ENCODE measurements around the gene TCP11. TPM values are rescaled to one million over a fixed set of nuclear protein-coding genes. Genes with fewer than 3 reads are reported as not detected.

Gene TCP11
- total RNA-seq: not detected in 2 replicates

GRCh38 chr6:35141007-35141655 lies at the start of gene TCP11:
Gene TCP11, minus strand, starts transcription at chr6:35141339. Its CDS starts 469 bp downstream, at chr6:35140870.
- peaks cover 13% of the 10 kb centered on the region for H3K27me3 Mint-ChIP-seq
- H3K9me3 Mint-ChIP-seq: no peaks in the 10 kb centered on the region
- H3K4me1 Mint-ChIP-seq: peaks cover 12% of the 10 kb centered on the region
- DNase-seq: peak; percentile 22
- ChIA-PET CTCF (interaction anchor here (1.8 to 2.1 kb wide), 2 partner anchors 682 to 978 kb away, joined by 8 to 24 read pairs; no protein-coding TSS in a partner anchor), POLR2A (no interaction called here)
- peak within 1 kb of the TSS; percentile 41 for H3K4me3 Mint-ChIP-seq
- no peak within 1 kb of the TSS for H3K27ac Mint-ChIP-seq
- H3K36me3 Mint-ChIP-seq (ENCODE audit: low read depth): no peaks in the 10 kb centered on the region
- intact Hi-C loops (cut with micrococcal nuclease): loop anchor here (2.0 to 10.0 kb wide), 2 partner anchors 100 to 346 kb away; partner anchors contain the start of gene BLTP3A
- peak; percentile 28 for ATAC-seq (ENCODE audit: low read depth)
- TF ChIP-seq CTCF (IDR thresholded peaks at IDR 0.05): no peak

- POLR2A ChIA-PET: no interaction called here
- peaks cover 27% of the 10 kb centered on the region for H3K27me3 Mint-ChIP-seq
- H3K27ac Mint-ChIP-seq: no peak overlapping the region
- ATAC-seq (ENCODE audit: low read depth) (no peak), DNase-seq (no peak)
- no peak overlapping the region for H3K4me3 Mint-ChIP-seq
- CTCF ChIA-PET: no interaction called here
- no peaks in the 10 kb centered on the region for H3K9me3 Mint-ChIP-seq
- H3K36me3 Mint-ChIP-seq (ENCODE audit: low read depth): no peaks in the 10 kb centered on the region
- H3K4me1 Mint-ChIP-seq: no peaks in the 10 kb centered on the region
- intact Hi-C loops (cut with micrococcal nuclease): no loop called here
- TF ChIP-seq CTCF (IDR thresholded peaks at IDR 0.05): no peak
Measured at GRCh38 chr6:35190306-35190705, 49.2 kb upstream of the TCP11 start.

GRCh38 chr6:35188886-35189285 lies 47.7 kb upstream of the TCP11 start:
- Mint-ChIP-seq H3K4me1 (no peaks in the 10 kb centered on the region), H3K4me3 (no peak overlapping the region), H3K27ac (no peak overlapping the region), H3K9me3 (no peaks in the 10 kb centered on the region), H3K27me3 (peaks cover 33% of the 10 kb centered on the region), H3K36me3 (ENCODE audit: low read depth) (no peaks in the 10 kb centered on the region)
- ChIA-PET POLR2A (no interaction called here), CTCF (no interaction called here)
- DNase-seq (no peak), ATAC-seq (ENCODE audit: low read depth) (no peak)
- intact Hi-C loops (cut with micrococcal nuclease): no loop called here
- TF ChIP-seq CTCF (IDR thresholded peaks at IDR 0.05): no peak

- no peak overlapping the region for H3K4me3 Mint-ChIP-seq
- DNase-seq (no peak), ATAC-seq (ENCODE audit: low read depth) (no peak)
- POLR2A ChIA-PET: no interaction called here
- CTCF ChIA-PET: no interaction called here
- no peaks in the 10 kb centered on the region for H3K9me3 Mint-ChIP-seq
- H3K27me3 Mint-ChIP-seq: peaks cover 39% of the 10 kb centered on the region
- H3K36me3 Mint-ChIP-seq (ENCODE audit: low read depth): no peaks in the 10 kb centered on the region
- H3K27ac Mint-ChIP-seq: no peak overlapping the region
- no peaks in the 10 kb centered on the region for H3K4me1 Mint-ChIP-seq
- no peak for TF ChIP-seq CTCF (IDR thresholded peaks at IDR 0.05)
- intact Hi-C loops (cut with micrococcal nuclease): no loop called here
Measured at GRCh38 chr6:35186571-35186970, 45.4 kb upstream of the TCP11 start.

- no peaks in the 10 kb centered on the region for H3K9me3 Mint-ChIP-seq
- peaks cover 36% of the 10 kb centered on the region for H3K27me3 Mint-ChIP-seq
- no peak for DNase-seq
- H3K36me3 Mint-ChIP-seq (ENCODE audit: low read depth): no peaks in the 10 kb centered on the region
- no peak for ATAC-seq (ENCODE audit: low read depth)
- CTCF ChIA-PET: no interaction called here
- POLR2A ChIA-PET: no interaction called here
- no peak for TF ChIP-seq CTCF (IDR thresholded peaks at IDR 0.05)
- intact Hi-C loops (cut with micrococcal nuclease): no loop called here
- H3K27ac Mint-ChIP-seq: no peak overlapping the region
- H3K4me1 Mint-ChIP-seq: no peaks in the 10 kb centered on the region
- no peak overlapping the region for H3K4me3 Mint-ChIP-seq
Measured at GRCh38 chr6:35185971-35186370, 44.8 kb upstream of the TCP11 start.

All from activated B cell treated with CpG ODN at 0.5 μM for 24 hours (primary cell).